ENCODE results near the gene SORT1. TPM values are rescaled to one million over a fixed set of nuclear protein-coding genes. Genes with fewer than 3 reads are reported as not detected.

SORT1 gene
- total and polyA plus RNA-seq, 2 of the 8 experiments (the other 6 are each of a cell fraction or from before 2014, with no cell fraction given), result 18.7 to 69.6 TPM

DNA sequence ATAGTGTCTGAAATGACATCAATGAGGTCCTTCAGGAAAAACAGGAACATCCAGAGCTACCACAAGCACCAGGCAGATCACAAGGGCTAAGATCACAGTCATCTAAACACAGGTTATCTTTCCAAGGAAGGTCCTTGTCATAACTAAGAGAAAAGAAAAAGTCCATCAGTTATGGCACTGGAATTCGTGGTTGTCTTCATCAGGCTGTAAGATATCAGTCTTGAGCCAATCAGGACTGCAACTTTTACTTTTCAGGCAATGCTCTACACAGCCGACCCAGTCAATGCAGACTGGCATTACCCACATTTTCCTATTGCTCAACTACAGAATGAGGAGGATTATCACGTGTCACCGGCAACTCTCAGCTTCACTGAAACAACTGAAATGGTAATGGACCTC is 26.4 kb downstream of the SORT1 start:
- CTCF ChIA-PET (ENCODE audit: partially characterized antibody), result interaction anchor here (1.1 to 2.4 kb wide), 3 partner anchors 11 to 27 kb away, joined by 4 to 8 read pairs (median 4); no protein-coding TSS in a partner anchor
- Histone ChIP-seq H3K79me2 (ENCODE audit: control insufficient read depth in 1 of 2, insufficient read depth in 2 of 2, low read length in 2 of 2) (peaks cover 4 to 51% of the 10 kb centered on the region in 2 experiments; a peak in 3 of 4 replicates), H4K91ac (replicated peaks; ENCODE audit: insufficient read length, low read length) (no peak overlapping the region), H3K36me3 (ENCODE audit: control insufficient read depth in 2 of 4, insufficient read depth in 4 of 4, low read length in 3 of 4) (peaks cover 0 to 11% (median 4%) of the 10 kb centered on the region in 4 experiments; a peak in 3 of 8 replicates), H3K4me1 (replicated peaks in 1 of 4; ENCODE audit: control insufficient read depth in 3 of 4, insufficient read depth in 4 of 4, low read length in 3 of 4) (peaks cover 0 to 10% (median 2%) of the 10 kb centered on the region in 4 experiments; a peak in 3 of 7 replicates), H3K14ac (ENCODE audit: insufficient read length) (no peak overlapping the region), H3K56ac (replicated peaks; ENCODE audit: insufficient read length, low read depth, low read length) (no peak overlapping the region), H3K23ac (ENCODE audit: insufficient read length) (no peak overlapping the region), H3K4me3 (ENCODE audit: extremely low read depth in 1 of 4, insufficient read depth in 2 of 4, low read depth in 3 of 4, low read length in 4 of 4) (no peak overlapping the region), H2BK120ac (replicated peaks; ENCODE audit: low read depth, low read length) (no peak overlapping the region), H2AFZ (ENCODE audit: low read length) (no peak overlapping the region), H2BK12ac (ENCODE audit: low read depth, low read length) (no peak overlapping the region), H3K23me2 (ENCODE audit: low read depth, low read length) (no peaks in the 10 kb centered on the region; the same call in 1 of the 2 replicates), H3K79me1 (ENCODE audit: low read depth, low read length) (peaks cover 2% of the 10 kb centered on the region), H3K4ac (replicated peaks; ENCODE audit: insufficient read length, low read depth, low read length) (no peak overlapping the region), H4K8ac (ENCODE audit: extremely low read depth, insufficient read depth, low read length) (no peak overlapping the region), H2BK15ac (ENCODE audit: low read length) (no peak overlapping the region), H3K27ac (ENCODE audit: low read depth, low read length) (no peak overlapping the region), H2AK5ac (ENCODE audit: low read depth, low read length) (no peak overlapping the region), H3K9me3 (ENCODE audit: insufficient read depth in 2 of 2, low read depth in 1 of 2, low read length in 1 of 2) (no peaks in the 10 kb centered on the region), H3K9ac (replicated peaks in 1 of 4; ENCODE audit: extremely low read depth in 1 of 4, low read depth in 3 of 4, low read length in 3 of 4) (no peak overlapping the region; a peak in 1 of 7 replicates), H3K27me3 (replicated peaks in 1 of 4; ENCODE audit: control insufficient read depth in 3 of 4, extremely low read depth in 1 of 4, insufficient read depth in 3 of 4, low read length in 3 of 4) (no peaks in the 10 kb centered on the region), H2BK20ac (ENCODE audit: low read length) (no peak overlapping the region), H3K18ac (ENCODE audit: extremely low read depth, low read length) (no peak overlapping the region), H3K4me2 (ENCODE audit: insufficient read depth in 1 of 2, low read depth in 2 of 2, low read length in 2 of 2) (0 out of 4 replicates have a peak overlapping the region, but pooled peaks of 1 of the 2 experiments have one; percentile 1), H2BK5ac (ENCODE audit: low read depth, low read length) (no peak overlapping the region), H4K5ac (ENCODE audit: insufficient read length, low read depth, low read length) (no peak overlapping the region), H4K20me1 (replicated peaks in 1 of 2; ENCODE audit: control insufficient read depth in 1 of 2, insufficient read depth in 2 of 2, low read length in 2 of 2) (peaks cover 0 to 5% of the 10 kb centered on the region in 2 experiments)
- WGBS, 2 experiments (ENCODE audit: extremely low coverage in 1 of 2, insufficient coverage in 1 of 2, insufficient read length in 1 of 2, insufficient replicate concordance in 2 of 2, low coverage in 1 of 2, low lambda C conversion rate in 2 of 2, missing lambda C conversion rate in 1 of 2), result 65% methylated on average over 4 of the region's 4 CpGs; no CpG with 5 or more reads in 1 of the 2 experiments
- DNase-seq (ENCODE audit: low read depth in 1 of 2, low spot score in 2 of 2) (no peak), FAIRE-seq (no peak)
- POLR2A ChIA-PET (ENCODE audit: partially characterized antibody), result interaction anchor here (1.1 to 1.7 kb wide), 2 partner anchors 11 to 20 kb away, joined by 3 to 5 read pairs; no protein-coding TSS in a partner anchor
- peak; percentile 34; the same call in 1 of the 2 replicates for TF ChIP-seq CEBPB (IDR thresholded peaks at IDR 0.05; ENCODE audit: low read depth, low read length)
